ENCODE results near the gene CSF3.
"Not testable (repeated sequence)": the region's sequence is repeated elsewhere in the genome, so short reads cannot be mapped to it uniquely, and the experiment has no call there.

The CSF3 gene

DNA sequence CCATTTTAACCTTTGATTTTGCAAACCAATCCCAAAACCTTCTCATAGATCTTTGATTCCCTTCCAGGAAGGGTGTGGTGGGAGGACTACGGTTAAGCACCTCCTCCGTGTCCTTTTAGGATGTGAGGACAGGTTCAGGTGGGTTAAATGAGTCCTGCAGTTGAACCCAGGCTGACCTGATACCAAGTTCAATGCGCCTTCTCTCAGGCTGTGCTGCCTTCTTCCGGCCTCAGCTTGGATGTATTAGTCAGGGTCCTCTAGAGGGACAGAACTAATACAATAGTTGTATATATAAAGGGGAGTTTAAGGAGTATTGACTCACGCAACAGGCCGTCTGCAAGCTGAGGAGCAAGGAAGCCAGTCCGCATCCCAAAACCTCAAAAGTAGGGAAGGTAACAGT is 10.5 kb upstream of the CSF3 start:
- DNase-seq (ENCODE audit: extremely low read depth, low read depth) = no peak
- H3K4me3 ChIP-seq (replicated peaks; ENCODE audit: low read depth, low read length) = no peak overlapping the region
- no peak for TF ChIP-seq CTCF (IDR thresholded peaks at IDR 0.05; ENCODE audit: low read depth, low read length, missing control alignments)

DNA sequence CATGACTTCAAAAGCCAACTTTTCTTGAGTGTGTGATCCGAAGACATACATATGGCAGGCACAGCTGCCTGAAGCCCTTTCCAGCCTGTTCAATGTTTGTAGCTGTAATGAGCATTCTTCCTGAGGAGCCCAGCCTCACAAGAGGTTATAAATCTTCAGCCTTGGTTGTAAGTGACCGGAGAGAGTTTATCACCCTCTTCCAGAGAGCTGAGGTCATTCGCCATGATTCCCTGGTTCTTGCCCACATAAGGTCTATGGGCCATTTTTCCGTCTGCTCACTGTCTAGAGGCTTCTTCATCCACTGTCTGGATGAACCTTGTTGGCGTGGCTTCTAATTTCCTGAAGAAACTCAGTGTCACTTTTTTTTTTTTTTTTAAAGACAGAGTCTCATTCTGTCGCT is 9.7 kb upstream of the CSF3 start:
- no peak overlapping the region for H3K4me3 ChIP-seq (replicated peaks; ENCODE audit: low read depth, low read length)
- TF ChIP-seq CTCF (IDR thresholded peaks at IDR 0.05; ENCODE audit: low read depth, low read length, missing control alignments) = no peak
- no peak for DNase-seq (ENCODE audit: extremely low read depth, low read depth)

- not testable (repeated sequence) for H3K4me3 ChIP-seq (replicated peaks; ENCODE audit: low read depth, low read length); DNase-seq (ENCODE audit: extremely low read depth, low read depth)
These were observed 4.2 kb upstream of the CSF3 start for GRCh38 chr17:40010946-40011500.

DNA sequence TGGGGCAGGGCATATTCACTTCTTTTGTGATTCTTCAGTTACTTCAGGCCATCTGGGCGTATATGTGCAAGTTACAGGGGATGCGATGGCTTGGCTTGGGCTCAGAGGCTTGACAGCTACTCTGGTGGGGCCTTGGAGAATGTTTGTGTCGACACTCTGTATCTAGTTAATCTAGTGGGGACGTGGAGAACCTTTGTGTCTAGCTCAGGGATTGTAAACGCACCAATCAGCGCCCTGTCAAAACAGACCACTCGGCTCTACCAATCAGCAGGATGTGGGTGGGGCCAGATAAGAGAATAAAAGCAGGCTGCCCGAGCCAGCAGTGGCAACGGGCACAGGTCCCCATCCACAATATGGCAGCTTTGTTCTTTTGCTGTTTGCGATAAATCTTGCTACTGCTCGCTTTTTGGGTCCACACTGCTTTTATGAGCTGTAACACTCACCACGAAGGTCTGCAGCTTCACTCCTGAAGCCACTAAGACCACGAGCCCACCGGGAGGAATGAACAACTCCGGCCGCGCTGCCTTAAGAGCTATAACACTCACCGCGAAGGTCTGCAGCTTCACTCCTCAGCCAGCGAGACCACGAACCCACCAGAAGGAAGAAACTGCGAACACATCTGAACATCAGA is 3.1 kb upstream of the CSF3 start:
- not testable (repeated sequence) for H3K4me3 ChIP-seq (replicated peaks; ENCODE audit: low read depth, low read length); DNase-seq (ENCODE audit: extremely low read depth, low read depth)

- no peak for TF ChIP-seq CTCF (IDR thresholded peaks at IDR 0.05; ENCODE audit: low read depth, low read length, missing control alignments)
- no peak for DNase-seq (ENCODE audit: extremely low read depth, low read depth)
- H3K4me3 ChIP-seq (replicated peaks; ENCODE audit: low read depth, low read length) = no peak overlapping the region
These were observed 762 bp upstream of the CSF3 start for GRCh38 chr17:40014375-40014980.

DNA sequence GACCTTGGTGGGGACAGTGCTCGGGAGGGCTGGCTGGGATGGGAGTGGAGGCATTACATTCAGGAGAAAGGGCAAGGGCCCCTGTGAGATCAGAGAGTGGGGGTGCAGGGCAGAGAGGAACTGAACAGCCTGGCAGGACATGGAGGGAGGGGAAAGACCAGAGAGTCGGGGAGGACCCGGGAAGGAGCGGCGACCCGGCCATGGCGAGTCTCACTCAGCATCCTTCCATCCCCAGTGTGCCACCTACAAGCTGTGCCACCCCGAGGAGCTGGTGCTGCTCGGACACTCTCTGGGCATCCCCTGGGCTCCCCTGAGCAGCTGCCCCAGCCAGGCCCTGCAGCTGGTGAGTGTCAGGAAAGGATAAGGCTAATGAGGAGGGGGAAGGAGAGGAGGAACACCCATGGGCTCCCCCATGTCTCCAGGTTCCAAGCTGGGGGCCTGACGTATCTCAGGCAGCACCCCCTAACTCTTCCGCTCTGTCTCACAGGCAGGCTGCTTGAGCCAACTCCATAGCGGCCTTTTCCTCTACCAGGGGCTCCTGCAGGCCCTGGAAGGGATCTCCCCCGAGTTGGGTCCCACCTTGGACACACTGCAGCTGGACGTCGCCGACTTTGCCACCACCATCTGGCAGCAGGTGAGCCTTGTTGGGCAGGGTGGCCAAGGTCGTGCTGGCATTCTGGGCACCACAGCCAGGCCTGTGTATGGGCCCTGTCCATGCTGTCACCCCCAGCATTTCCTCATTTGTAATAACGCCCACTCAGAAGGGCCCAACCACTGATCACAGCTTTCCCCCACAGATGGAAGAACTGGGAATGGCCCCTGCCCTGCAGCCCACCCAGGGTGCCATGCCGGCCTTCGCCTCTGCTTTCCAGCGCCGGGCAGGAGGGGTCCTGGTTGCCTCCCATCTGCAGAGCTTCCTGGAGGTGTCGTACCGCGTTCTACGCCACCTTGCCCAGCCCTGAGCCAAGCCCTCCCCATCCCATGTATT is 1.1 kb downstream of the CSF3 start:
- TF ChIP-seq CTCF (IDR thresholded peaks at IDR 0.05; ENCODE audit: low read depth, low read length, missing control alignments) = no peak
- no peak overlapping the region for H3K4me3 ChIP-seq (replicated peaks; ENCODE audit: low read depth, low read length)
- DNase-seq (ENCODE audit: extremely low read depth, low read depth) = no peak

DNA sequence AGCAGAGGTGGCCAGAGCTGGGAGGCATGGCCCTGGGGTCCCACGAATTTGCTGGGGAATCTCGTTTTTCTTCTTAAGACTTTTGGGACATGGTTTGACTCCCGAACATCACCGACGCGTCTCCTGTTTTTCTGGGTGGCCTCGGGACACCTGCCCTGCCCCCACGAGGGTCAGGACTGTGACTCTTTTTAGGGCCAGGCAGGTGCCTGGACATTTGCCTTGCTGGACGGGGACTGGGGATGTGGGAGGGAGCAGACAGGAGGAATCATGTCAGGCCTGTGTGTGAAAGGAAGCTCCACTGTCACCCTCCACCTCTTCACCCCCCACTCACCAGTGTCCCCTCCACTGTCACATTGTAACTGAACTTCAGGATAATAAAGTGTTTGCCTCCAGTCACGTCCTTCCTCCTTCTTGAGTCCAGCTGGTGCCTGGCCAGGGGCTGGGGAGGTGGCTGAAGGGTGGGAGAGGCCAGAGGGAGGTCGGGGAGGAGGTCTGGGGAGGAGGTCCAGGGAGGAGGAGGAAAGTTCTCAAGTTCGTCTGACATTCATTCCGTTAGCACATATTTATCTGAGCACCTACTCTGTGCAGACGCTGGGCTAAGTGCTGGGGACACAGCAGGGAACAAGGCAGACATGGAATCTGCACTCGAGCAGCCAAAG is 2.3 kb downstream of the CSF3 start:
- no peak for TF ChIP-seq CTCF (IDR thresholded peaks at IDR 0.05; ENCODE audit: low read depth, low read length, missing control alignments)
- DNase-seq (ENCODE audit: extremely low read depth, low read depth) = no peak
- no peak overlapping the region for H3K4me3 ChIP-seq (replicated peaks; ENCODE audit: low read depth, low read length)

Data from HFF-Myc (cell line).